Liver (tissue), 9 donors: ENCODE results near the gene TSPAN31. TPM values are rescaled to one million over a fixed set of nuclear protein-coding genes. Genes with fewer than 3 reads are reported as not detected.
A peak's percentile ranks its signal among the peaks of the same experiment; 100 is the strongest.

Experiments
- DNase-seq: peaks from one replicate; pipeline ENCODE4 v3.0.0-alpha.2; 2017; ENCODE audit warnings: low spot score
- H3K27ac ChIP-seq, 2 donors: one replicate each; pipeline ENCODE4 v1.7.0; 2013; ENCODE audit warnings: inconsistent platforms in 2 of 2, low read length in 2 of 2, control low read depth in 1 of 2, low read depth in 1 of 2, mild to moderate bottlenecking in 1 of 2
- H3K27me3 ChIP-seq, 4 donors: one replicate each; pipeline versions ENCODE4 v1.6.1 to v1.7.0; 2013; ENCODE audit warnings: low read length in 3 of 4, inconsistent platforms in 1 of 4, mild to moderate bottlenecking in 1 of 4, moderate library complexity in 1 of 4; ENCODE audit not compliant: control insufficient read depth in 4 of 4, insufficient read depth in 4 of 4
- H3K36me3 ChIP-seq, 4 donors: one replicate each; pipeline versions ENCODE4 v1.6.1 to v1.7.0; 2013; ENCODE audit warnings: low read length in 3 of 4, mild to moderate bottlenecking in 3 of 4, low read depth in 1 of 4, moderate library complexity in 1 of 4; ENCODE audit not compliant: control insufficient read depth in 4 of 4, insufficient read depth in 3 of 4
- H3K4me1 ChIP-seq, 4 donors: one replicate each; pipeline versions ENCODE4 v1.6.1 to v1.7.0; 2013; ENCODE audit warnings: low read length in 3 of 4, mild to moderate bottlenecking in 3 of 4, moderate library complexity in 1 of 4; ENCODE audit not compliant: control insufficient read depth in 4 of 4, insufficient read depth in 4 of 4
- H3K4me3 ChIP-seq, 3 donors: one replicate each; pipeline versions ENCODE4 v1.6.1 to v1.7.0; 2013; ENCODE audit warnings: low read length in 3 of 3, control low read depth in 1 of 3, low read depth in 1 of 3, mild to moderate bottlenecking in 1 of 3
- H3K9ac ChIP-seq, 2 donors: one replicate each; pipeline ENCODE4 v1.7.0; 2013; ENCODE audit warnings: low read length in 2 of 2, mild to moderate bottlenecking in 2 of 2, moderate library complexity in 2 of 2, control low read depth in 1 of 2, low read depth in 1 of 2
- H3K9me3 ChIP-seq, 4 donors: one replicate each; pipeline versions ENCODE4 v1.6.1 to v1.7.0; 2013; ENCODE audit warnings: low read length in 3 of 4; ENCODE audit not compliant: control insufficient read depth in 4 of 4
- EGR1 ChIP-seq, 2 donors: IDR thresholded peaks; 2 replicates each; pipeline ENCODE4 v1.6.1; 2016 to 2018; ENCODE audit warnings: antibody characterized with exemption in 2 of 2, low read depth in 2 of 2
- FOXA1 ChIP-seq: IDR thresholded peaks from 2 replicates; pipeline ENCODE4 v1.6.1; 2016; ENCODE audit warnings: antibody characterized with exemption
- FOXA2 ChIP-seq: IDR thresholded peaks from 2 replicates; pipeline ENCODE4 v1.6.1; 2016; ENCODE audit warnings: antibody characterized with exemption
- GABPA ChIP-seq, 2 donors: IDR thresholded peaks in 1 of 2; conservative IDR thresholded peaks in 1 of 2; 2 replicates each; pipeline ENCODE4 v1.6.1; 2016; ENCODE audit warnings: antibody characterized with exemption in 2 of 2, mild to moderate bottlenecking in 1 of 2, moderate library complexity in 1 of 2
- HNF4A ChIP-seq, 2 donors: conservative IDR thresholded peaks; 2 replicates each; pipeline ENCODE4 v1.6.1; 2016; ENCODE audit warnings: antibody characterized with exemption in 2 of 2, mild to moderate bottlenecking in 2 of 2
- JUND ChIP-seq, 2 donors: IDR thresholded peaks; 2 replicates each; pipeline ENCODE4 v1.6.1; 2016; ENCODE audit warnings: antibody characterized with exemption in 2 of 2
- NR2F2 ChIP-seq: IDR thresholded peaks from 2 replicates; pipeline ENCODE4 v1.6.1; 2016; ENCODE audit warnings: antibody characterized with exemption
- RXRA ChIP-seq, 2 donors: IDR thresholded peaks; 2 replicates each; pipeline ENCODE4 v1.6.1; 2017 to 2018; ENCODE audit warnings: antibody characterized with exemption in 2 of 2, mild to moderate bottlenecking in 1 of 2
- SP1 ChIP-seq: IDR thresholded peaks from 2 replicates; pipeline ENCODE4 v1.6.1; 2018; ENCODE audit warnings: antibody characterized with exemption, mild to moderate bottlenecking
- TAF1 ChIP-seq: conservative IDR thresholded peaks from 2 replicates; pipeline ENCODE4 v1.6.1; 2016; ENCODE audit warnings: antibody characterized with exemption, mild to moderate bottlenecking
- WGBS: extraction: QIAGEN DNeasy Blood & Tissue Kit; methylation state at CpG from one replicate; pipeline ENCODE4 v1.1.7; 2013; 5-methylcytosine and 5-hydroxymethylcytosine counted together
- polyA plus RNA-seq, 2 donors: library from polyadenylated mRNA; stranded (reverse) in 1 of 2; unstranded in 1 of 2; fragments of 200-250 nt in 1 of 2; fragments of >200 nt in 1 of 2; fragmentation: Nextera tagmentation in 1 of 2; extraction: Ambion mirVana in 1 of 2; gene quantifications; one replicate each; pipeline versions ENCODE4 v1.2.1 to v1.2.3, GENCODE V29; 2013 to 2015
- total RNA-seq, 2 donors: library from RNA; depleted of rRNA; stranded (reverse); fragments of >200 nt; gene quantifications; one replicate each; pipeline ENCODE4 v1.2.3, GENCODE V29; 2014
- TF ChIP-seq, protein P1 (sequence below): IDR thresholded peaks from 2 replicates; pipeline ENCODE4 v1.6.1; 2016; ENCODE audit warnings: antibody characterized with exemption, mild to moderate bottlenecking
- TF ChIP-seq, protein P2 (sequence below): fragments of 150-350 bp; IDR thresholded peaks from 2 replicates; pipeline ENCODE4 v1.5.1; 2017; ENCODE audit warnings: improper control_type of control experiment, low read depth, low read length; ENCODE audit not compliant: missing input control
- TF ChIP-seq, protein P3 (sequence below): IDR thresholded peaks from 2 replicates; pipeline ENCODE4 v1.6.1; 2016; ENCODE audit warnings: antibody characterized with exemption
- donor health status: healthy.
- donor health status: healthy.
- donor health status: healthy.
- donor health status: healthy.
- donor health status: healthy.

The TSPAN31 gene
- total and polyA plus RNA-seq, 4 donors = 16.9 to 39.4 (median 24.6) TPM

DNA sequence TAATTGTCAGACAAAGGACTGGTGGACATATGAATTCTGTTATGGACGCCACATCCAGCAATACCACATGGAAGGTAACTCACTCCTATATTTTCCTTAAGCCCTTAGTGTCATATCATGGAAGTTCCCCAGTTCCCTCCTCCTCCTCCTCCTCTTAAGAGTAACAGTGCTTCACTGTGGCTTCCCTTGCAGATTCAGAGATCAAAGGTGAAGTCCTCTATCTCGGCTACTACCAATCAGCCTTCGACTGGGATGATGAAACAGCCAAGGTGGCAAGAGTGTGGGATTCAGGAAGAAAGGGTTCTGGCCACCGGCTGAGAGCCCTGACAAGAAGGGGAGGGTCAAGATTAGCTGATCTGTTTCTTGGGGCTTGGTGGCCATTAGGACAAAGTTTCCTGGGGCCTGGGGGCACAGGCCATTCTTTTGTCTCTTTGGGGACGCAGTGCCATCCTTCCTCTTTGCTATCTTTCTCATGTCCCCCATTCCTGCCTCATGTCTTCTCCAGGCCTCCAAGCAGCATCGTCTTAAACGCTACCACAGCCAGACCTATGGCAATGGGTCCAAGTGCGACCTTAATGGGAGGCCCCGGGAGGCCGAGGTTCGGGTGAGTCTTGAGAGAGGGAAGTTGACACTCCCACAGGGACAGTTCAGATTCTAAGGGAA is 48.9 kb upstream of the TSPAN31 start:
- Histone ChIP-seq H3K9me3 (no peaks in the 10 kb centered on the region), H3K4me1 (peaks cover 5 to 20% (median 15%) of the 10 kb centered on the region in 4 donors), H3K27ac (no peak overlapping the region), H3K9ac (no peak overlapping the region), H3K27me3 (no peaks in the 10 kb centered on the region), H3K36me3 (peaks cover 6 to 21% (median 17%) of the 10 kb centered on the region in 4 donors), H3K4me3 (no peak overlapping the region)
- DNase-seq = no peak
- TF ChIP-seq FOXA1 (no peak), EGR1 (IDR thresholded peaks at IDR 0.05; ENCODE audit: low read depth in 2 of 2) (no peak), GABPA (IDR thresholded peaks at IDR 0.05 in 1 of 2, conservative IDR thresholded peaks at IDR 0.05 in 1 of 2) (no peak), RXRA (IDR thresholded peaks at IDR 0.05) (no peak), FOXA2 (no peak), JUND (IDR thresholded peaks at IDR 0.05) (no peak), NR2F2 (no peak), HNF4A (conservative IDR thresholded peaks at IDR 0.05) (no peak)
- TF ChIP-seq, protein P1, sequence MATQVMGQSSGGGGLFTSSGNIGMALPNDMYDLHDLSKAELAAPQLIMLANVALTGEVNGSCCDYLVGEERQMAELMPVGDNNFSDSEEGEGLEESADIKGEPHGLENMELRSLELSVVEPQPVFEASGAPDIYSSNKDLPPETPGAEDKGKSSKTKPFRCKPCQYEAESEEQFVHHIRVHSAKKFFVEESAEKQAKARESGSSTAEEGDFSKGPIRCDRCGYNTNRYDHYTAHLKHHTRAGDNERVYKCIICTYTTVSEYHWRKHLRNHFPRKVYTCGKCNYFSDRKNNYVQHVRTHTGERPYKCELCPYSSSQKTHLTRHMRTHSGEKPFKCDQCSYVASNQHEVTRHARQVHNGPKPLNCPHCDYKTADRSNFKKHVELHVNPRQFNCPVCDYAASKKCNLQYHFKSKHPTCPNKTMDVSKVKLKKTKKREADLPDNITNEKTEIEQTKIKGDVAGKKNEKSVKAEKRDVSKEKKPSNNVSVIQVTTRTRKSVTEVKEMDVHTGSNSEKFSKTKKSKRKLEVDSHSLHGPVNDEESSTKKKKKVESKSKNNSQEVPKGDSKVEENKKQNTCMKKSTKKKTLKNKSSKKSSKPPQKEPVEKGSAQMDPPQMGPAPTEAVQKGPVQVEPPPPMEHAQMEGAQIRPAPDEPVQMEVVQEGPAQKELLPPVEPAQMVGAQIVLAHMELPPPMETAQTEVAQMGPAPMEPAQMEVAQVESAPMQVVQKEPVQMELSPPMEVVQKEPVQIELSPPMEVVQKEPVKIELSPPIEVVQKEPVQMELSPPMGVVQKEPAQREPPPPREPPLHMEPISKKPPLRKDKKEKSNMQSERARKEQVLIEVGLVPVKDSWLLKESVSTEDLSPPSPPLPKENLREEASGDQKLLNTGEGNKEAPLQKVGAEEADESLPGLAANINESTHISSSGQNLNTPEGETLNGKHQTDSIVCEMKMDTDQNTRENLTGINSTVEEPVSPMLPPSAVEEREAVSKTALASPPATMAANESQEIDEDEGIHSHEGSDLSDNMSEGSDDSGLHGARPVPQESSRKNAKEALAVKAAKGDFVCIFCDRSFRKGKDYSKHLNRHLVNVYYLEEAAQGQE = no peak
- TF ChIP-seq, protein P2, sequence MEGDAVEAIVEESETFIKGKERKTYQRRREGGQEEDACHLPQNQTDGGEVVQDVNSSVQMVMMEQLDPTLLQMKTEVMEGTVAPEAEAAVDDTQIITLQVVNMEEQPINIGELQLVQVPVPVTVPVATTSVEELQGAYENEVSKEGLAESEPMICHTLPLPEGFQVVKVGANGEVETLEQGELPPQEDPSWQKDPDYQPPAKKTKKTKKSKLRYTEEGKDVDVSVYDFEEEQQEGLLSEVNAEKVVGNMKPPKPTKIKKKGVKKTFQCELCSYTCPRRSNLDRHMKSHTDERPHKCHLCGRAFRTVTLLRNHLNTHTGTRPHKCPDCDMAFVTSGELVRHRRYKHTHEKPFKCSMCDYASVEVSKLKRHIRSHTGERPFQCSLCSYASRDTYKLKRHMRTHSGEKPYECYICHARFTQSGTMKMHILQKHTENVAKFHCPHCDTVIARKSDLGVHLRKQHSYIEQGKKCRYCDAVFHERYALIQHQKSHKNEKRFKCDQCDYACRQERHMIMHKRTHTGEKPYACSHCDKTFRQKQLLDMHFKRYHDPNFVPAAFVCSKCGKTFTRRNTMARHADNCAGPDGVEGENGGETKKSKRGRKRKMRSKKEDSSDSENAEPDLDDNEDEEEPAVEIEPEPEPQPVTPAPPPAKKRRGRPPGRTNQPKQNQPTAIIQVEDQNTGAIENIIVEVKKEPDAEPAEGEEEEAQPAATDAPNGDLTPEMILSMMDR = no peak
- TF ChIP-seq, protein P3, sequence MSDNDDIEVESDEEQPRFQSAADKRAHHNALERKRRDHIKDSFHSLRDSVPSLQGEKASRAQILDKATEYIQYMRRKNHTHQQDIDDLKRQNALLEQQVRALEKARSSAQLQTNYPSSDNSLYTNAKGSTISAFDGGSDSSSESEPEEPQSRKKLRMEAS = no peak
- WGBS = 88% methylated on average over 11 of the region's 11 CpGs

DNA sequence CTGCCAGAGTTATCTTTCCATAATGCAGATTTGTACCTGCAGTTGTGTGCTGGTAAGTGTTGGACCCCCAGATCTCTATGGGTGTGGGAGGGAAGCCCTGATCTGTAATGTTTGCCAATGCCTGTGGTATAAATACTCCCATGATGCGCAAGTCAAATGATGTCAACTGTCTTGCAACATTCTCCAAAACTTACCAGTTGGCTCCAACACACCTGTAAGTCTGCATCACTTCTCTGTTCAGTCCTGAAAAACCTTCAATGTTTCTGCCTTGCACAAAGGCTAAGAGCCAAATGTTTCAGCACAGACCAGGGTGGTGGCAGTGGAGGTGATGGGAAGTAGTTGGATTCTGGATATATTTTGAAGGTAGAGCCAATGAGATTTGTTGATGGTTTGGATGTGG is 47.8 kb upstream of the TSPAN31 start:
- no peak for DNase-seq
- Histone ChIP-seq H3K4me3 (no peak overlapping the region), H3K4me1 (peaks cover 5 to 20% (median 15%) of the 10 kb centered on the region in 4 donors), H3K9me3 (no peaks in the 10 kb centered on the region), H3K27ac (no peak overlapping the region), H3K9ac (no peak overlapping the region), H3K36me3 (peaks cover 6 to 22% (median 17%) of the 10 kb centered on the region in 4 donors), H3K27me3 (no peaks in the 10 kb centered on the region)
- WGBS = 96% methylated on average over 1 of the region's 1 CpG
- no peak for TF ChIP-seq FOXA2
- no peak for TF ChIP-seq SP1

DNA sequence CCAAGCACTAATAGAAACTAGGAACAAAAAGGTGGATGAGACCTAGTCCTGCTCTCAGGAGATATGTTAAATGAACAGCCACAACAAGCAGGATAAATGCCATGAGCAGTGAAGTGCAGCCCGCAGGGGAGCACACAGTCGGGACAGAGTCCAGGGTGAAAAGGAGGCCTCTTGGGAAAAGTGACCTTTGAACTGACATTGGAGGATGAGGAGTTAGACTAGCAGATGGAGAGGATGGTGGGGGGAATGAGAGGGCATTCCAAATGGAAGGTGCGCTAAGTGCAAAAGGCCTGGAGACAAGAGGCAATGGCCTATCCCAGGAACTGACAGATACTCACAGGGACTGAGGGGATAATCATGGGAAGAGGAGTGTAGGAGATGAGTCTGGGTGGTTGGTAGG is 46.4 kb upstream of the TSPAN31 start:
- no peak for DNase-seq
- H3K27ac ChIP-seq = no peak overlapping the region
- no peak for TF ChIP-seq TAF1
- peak in 1 of 2 donors; percentile 38 for TF ChIP-seq HNF4A (conservative IDR thresholded peaks at IDR 0.05)
- 78% methylated on average over 3 of the region's 3 CpGs for WGBS
- H3K36me3 ChIP-seq = peaks cover 6 to 35% (median 23%) of the 10 kb centered on the region in 4 donors
- no peak overlapping the region for H3K4me3 ChIP-seq
- H3K27me3 ChIP-seq = no peaks in the 10 kb centered on the region
- no peaks in the 10 kb centered on the region for H3K9me3 ChIP-seq
- no peak overlapping the region for H3K9ac ChIP-seq
- peaks cover 3 to 16% (median 10%) of the 10 kb centered on the region in 4 donors for H3K4me1 ChIP-seq
